Effector CD8-positive, alpha-beta T cell (primary cell): ENCODE measurements around the gene ZNF682.
"Not testable (repeated sequence)": the region's sequence is repeated elsewhere in the genome, so short reads cannot be mapped to it uniquely, and the experiment has no call there.

ENCODE experiments used
- DNase-seq: peaks from one replicate; lab custom pipeline; 2025; lab: John Stamatoyannopoulos, UW

ZNF682 gene

GRCh38 chr19:19997656-19998268 lies 41.5 kb downstream of the ZNF682 start:
- DNase-seq: peak; percentile 20

- DNase-seq: no peak
These were observed 72.4 kb downstream of the ZNF682 start for GRCh38 chr19:19966862-19967261.

- DNase-seq: not testable (repeated sequence)
These were observed 73.2 kb downstream of the ZNF682 start for GRCh38 chr19:19966126-19966525.

GRCh38 chr19:19964416-19964815 lies 74.9 kb downstream of the ZNF682 start:
- DNase-seq: no peak

- peak; percentile 50 for DNase-seq
These were observed 80.0 kb downstream of the ZNF682 start for GRCh38 chr19:19959151-19959799.

- not testable (repeated sequence) for DNase-seq
These were observed 81.5 kb downstream of the ZNF682 start for GRCh38 chr19:19957766-19958165.

- no peak for DNase-seq
These were observed 82.8 kb downstream of the ZNF682 start for GRCh38 chr19:19956434-19957075.

GRCh38 chr19:19955208-19955607 lies 84.1 kb downstream of the ZNF682 start:
- DNase-seq: no peak
